Measurements from ENCODE around the gene UFD1.
"Not testable (repeated sequence)": the region's sequence is repeated elsewhere in the genome, so short reads cannot be mapped to it uniquely, and the experiment has no call there.

UFD1 gene

GRCh38 chr22:19447330-19448075, 31.5 kb downstream of the UFD1 start, which contains the start of gene C22orf39:
TSS of gene C22orf39 (minus strand) at chr22:19447711. CDS start at chr22:19447688, 23 bp downstream.
- peak; percentile 90 for DNase-seq
- no peak for TF ChIP-seq CTCF (IDR thresholded peaks at IDR 0.05; ENCODE audit: low read depth, low read length)
- Histone ChIP-seq H3K27me3 (no peaks in the 10 kb centered on the region), H3K4me3 (ENCODE audit: low read depth, low read length) (peak within 1 kb of the TSS; percentile 90), H3K36me3 (peaks cover 30% of the 10 kb centered on the region), H3K9me3 (no peaks in the 10 kb centered on the region), H3K4me1 (no peaks in the 10 kb centered on the region)

GRCh38 chr22:19446603-19447329, 32.2 kb downstream of the UFD1 start:
- Histone ChIP-seq H3K36me3 (peaks cover 37% of the 10 kb centered on the region), H3K27me3 (no peaks in the 10 kb centered on the region), H3K9me3 (no peaks in the 10 kb centered on the region), H3K4me3 (ENCODE audit: low read depth, low read length) (peak overlapping the region; percentile 90), H3K4me1 (no peaks in the 10 kb centered on the region)
- TF ChIP-seq CTCF (IDR thresholded peaks at IDR 0.05; ENCODE audit: low read depth, low read length) = no peak
- DNase-seq = no peak

GRCh38 chr22:19445279-19445982, 33.6 kb downstream of the UFD1 start:
- H3K27me3 ChIP-seq; H3K9me3 ChIP-seq; DNase-seq; H3K4me1 ChIP-seq; H3K4me3 ChIP-seq (ENCODE audit: low read depth, low read length): not testable (repeated sequence)
- peaks cover 40% of the 10 kb centered on the region for H3K36me3 ChIP-seq

GRCh38 chr22:19443544-19444211, 35.3 kb downstream of the UFD1 start:
- Histone ChIP-seq H3K36me3 (peaks cover 35% of the 10 kb centered on the region), H3K4me1 (no peaks in the 10 kb centered on the region), H3K9me3 (no peaks in the 10 kb centered on the region), H3K27me3 (no peaks in the 10 kb centered on the region), H3K4me3 (ENCODE audit: low read depth, low read length) (no peak overlapping the region)
- TF ChIP-seq CTCF (IDR thresholded peaks at IDR 0.05; ENCODE audit: low read depth, low read length) = no peak
- no peak for DNase-seq

GRCh38 chr22:19442166-19442565, 36.8 kb downstream of the UFD1 start:
- H3K4me1 ChIP-seq = no peaks in the 10 kb centered on the region
- H3K27me3 ChIP-seq = no peaks in the 10 kb centered on the region
- DNase-seq = no peak
- H3K36me3 ChIP-seq = peaks cover 38% of the 10 kb centered on the region
- H3K9me3 ChIP-seq = no peaks in the 10 kb centered on the region
- H3K4me3 ChIP-seq (ENCODE audit: low read depth, low read length) = no peak overlapping the region
- TF ChIP-seq CTCF (IDR thresholded peaks at IDR 0.05; ENCODE audit: low read depth, low read length) = no peak
